Suprapubic skin (tissue), 4 donors: ENCODE measurements around the gene CGB5. TPM values are rescaled to one million over a fixed set of nuclear protein-coding genes. Genes with fewer than 3 reads are reported as not detected.
"Not testable (repeated sequence)": the region's sequence is repeated elsewhere in the genome, so short reads cannot be mapped to it uniquely, and the experiment has no call there.

ENCODE experiments used
- DNase-seq, 2 donors: peaks; one replicate each; pipeline ENCODE4 v3.0.0-alpha.2; 2019; ENCODE audit warnings: low spot score in 2 of 2
- H3K27ac ChIP-seq: fragments of 200-600 bp; sonication (generic); one replicate; pipeline ENCODE4 v1.5.1; 2019
- H3K27me3 ChIP-seq: fragments of 200-600 bp; sonication (generic); one replicate; pipeline ENCODE4 v1.5.1; 2019
- H3K36me3 ChIP-seq: fragments of 200-600 bp; sonication (generic); one replicate; pipeline ENCODE4 v1.5.1; 2019
- H3K4me1 ChIP-seq: fragments of 200-600 bp; sonication (generic); one replicate; pipeline ENCODE4 v1.5.1; 2019
- H3K4me3 ChIP-seq: fragments of 200-600 bp; sonication (generic); one replicate; pipeline ENCODE4 v1.5.1; 2019; ENCODE audit warnings: mild to moderate bottlenecking
- H3K9me3 ChIP-seq: fragments of 200-600 bp; sonication (generic); one replicate; pipeline ENCODE4 v1.5.1; 2019
- CTCF ChIP-seq, 2 donors: fragments of 200-600 bp in 1 of 2; fragments of 450-650 bp in 1 of 2; sonication (generic) in 1 of 2; IDR thresholded peaks; one replicate each; pipeline ENCODE4 v1.5.1; 2016 to 2019; ENCODE audit warnings: antibody characterized with exemption in 2 of 2, mild to moderate bottlenecking in 1 of 2, moderate library complexity in 1 of 2
- EP300 ChIP-seq: sonication (generic); formaldehyde crosslinking; IDR thresholded peaks from one replicate; pipeline ENCODE4 v1.6.1; 2017; ENCODE audit warnings: antibody characterized with exemption
- POLR2A ChIP-seq, 2 donors: fragments of 450-650 bp; IDR thresholded peaks; one replicate each; pipeline ENCODE4 v1.6.1; 2017; ENCODE audit warnings: antibody characterized with exemption in 2 of 2, mild to moderate bottlenecking in 2 of 2, moderate library complexity in 2 of 2
- POLR2AphosphoS5 ChIP-seq, 3 donors: sonication (generic); formaldehyde crosslinking; IDR thresholded peaks; one replicate each; pipeline ENCODE4 v1.6.1; 2017; ENCODE audit warnings: antibody characterized with exemption in 3 of 3
- WGBS: methylation state at CpG from one replicate; pipeline ENCODE4 v1.1.5; 2018; 5-methylcytosine and 5-hydroxymethylcytosine counted together
- total RNA-seq, 4 donors: library from RNA; depleted of rRNA; stranded (reverse); fragments of >200 nt; gene quantifications; one replicate each; pipeline ENCODE4 v1.1.0, GENCODE V29; 2016

CGB5 gene
- total RNA-seq, 4 donors from 2014 or later = 2.5 TPM; not detected in 3

- H3K27ac ChIP-seq, H3K36me3 ChIP-seq, DNase-seq, H3K9me3 ChIP-seq, H3K4me3 ChIP-seq: not testable (repeated sequence)
- Histone ChIP-seq H3K27me3 (peaks cover 46% of the 10 kb centered on the region), H3K4me1 (peaks cover 17% of the 10 kb centered on the region)
- WGBS = 27% methylated on average over 7 of the region's 9 CpGs
- TF ChIP-seq CTCF (IDR thresholded peaks at IDR 0.05) = peak; percentile 53 to 66
These were observed 31.2 kb downstream of the CGB5 start for GRCh38 chr19:49074869-49075268.

- Histone ChIP-seq H3K27ac (no peak overlapping the region), H3K4me1 (no peaks in the 10 kb centered on the region), H3K4me3 (no peak overlapping the region), H3K27me3 (no peaks in the 10 kb centered on the region), H3K9me3 (no peaks in the 10 kb centered on the region), H3K36me3 (no peaks in the 10 kb centered on the region)
- 91% methylated on average over 4 of the region's 4 CpGs for WGBS
- no peak for DNase-seq
- TF ChIP-seq EP300 (no peak), POLR2AphosphoS5 (IDR thresholded peaks at IDR 0.05) (no peak), POLR2A (IDR thresholded peaks at IDR 0.05) (no peak), CTCF (IDR thresholded peaks at IDR 0.05) (no peak)
These were observed 36.7 kb downstream of the CGB5 start for GRCh38 chr19:49080392-49080791.

DNA sequence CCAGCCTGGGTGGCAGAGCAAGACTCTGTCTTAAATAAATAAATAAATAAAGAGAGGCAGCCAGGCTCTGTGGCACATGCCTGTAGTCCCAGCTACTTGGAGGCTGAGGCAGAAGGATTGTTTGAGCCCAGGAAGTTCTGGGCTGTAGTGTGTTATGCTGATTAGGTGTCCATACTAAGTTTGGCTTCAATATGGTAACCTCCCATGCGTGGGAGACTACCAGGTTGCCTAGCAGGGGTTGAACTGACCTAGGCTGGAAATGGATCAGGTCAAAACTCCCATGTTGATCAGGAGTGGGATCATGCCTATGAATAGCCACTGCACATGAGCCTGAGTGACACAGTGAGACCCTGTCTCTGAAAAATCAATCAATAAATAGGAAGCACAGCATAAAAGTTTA is 37.6 kb downstream of the CGB5 start:
- H3K36me3 ChIP-seq = no peaks in the 10 kb centered on the region
- H3K9me3 ChIP-seq = no peaks in the 10 kb centered on the region
- peaks cover 6% of the 10 kb centered on the region for H3K4me1 ChIP-seq
- H3K27ac ChIP-seq = no peak overlapping the region
- TF ChIP-seq POLR2AphosphoS5 (IDR thresholded peaks at IDR 0.05) (no peak), EP300 (no peak), POLR2A (IDR thresholded peaks at IDR 0.05) (no peak), CTCF (IDR thresholded peaks at IDR 0.05) (no peak)
- no peaks in the 10 kb centered on the region for H3K27me3 ChIP-seq
- WGBS = 100% methylated on average over 1 of the region's 1 CpG
- DNase-seq = no peak
- no peak overlapping the region for H3K4me3 ChIP-seq

DNA sequence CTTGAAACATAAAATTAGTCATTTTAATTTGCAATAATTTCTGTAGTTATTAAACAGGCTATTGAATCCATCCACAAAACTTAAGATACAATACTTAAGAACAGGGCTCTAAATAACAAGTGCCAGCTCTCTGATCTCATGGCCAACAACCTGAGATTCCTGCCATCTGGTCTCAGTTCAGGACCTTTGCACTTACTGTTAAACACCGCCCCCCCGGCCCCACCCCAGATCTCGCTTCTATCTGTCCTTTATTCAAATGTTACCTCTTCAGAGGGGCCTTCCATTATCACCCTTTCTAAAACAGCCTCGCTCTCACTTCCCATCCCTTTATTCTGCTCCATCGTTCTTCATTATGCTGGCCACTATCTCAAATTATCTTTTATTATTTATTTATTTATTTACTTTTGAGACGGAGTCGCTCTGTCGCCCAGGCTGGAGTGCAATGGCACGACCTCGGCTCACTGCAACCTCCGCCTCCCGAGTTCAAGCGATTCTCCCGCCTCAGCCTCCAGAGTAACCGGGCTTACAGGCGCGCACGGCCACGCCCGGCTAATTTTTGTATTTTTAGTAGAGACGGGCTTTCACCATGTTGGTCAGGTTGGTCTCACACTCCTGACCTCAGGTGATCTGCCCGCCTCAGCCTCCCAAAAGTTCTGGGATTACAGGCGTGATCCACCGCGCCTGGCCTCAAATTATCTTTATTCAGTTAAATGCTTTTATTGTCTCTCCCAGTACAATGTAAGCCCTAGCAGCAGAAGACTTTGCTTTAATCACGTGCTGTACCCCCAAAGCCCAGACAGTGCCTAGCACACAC is 40.8 kb downstream of the CGB5 start:
- peaks cover 29% of the 10 kb centered on the region for H3K4me1 ChIP-seq
- no peak for DNase-seq
- H3K27me3 ChIP-seq = no peaks in the 10 kb centered on the region
- peak overlapping the region; percentile 88 for H3K27ac ChIP-seq
- peaks cover 16% of the 10 kb centered on the region for H3K36me3 ChIP-seq
- H3K9me3 ChIP-seq = no peaks in the 10 kb centered on the region
- peak overlapping the region; percentile 73 for H3K4me3 ChIP-seq
- WGBS = 54% methylated on average over 26 of the region's 26 CpGs
- TF ChIP-seq POLR2AphosphoS5 (IDR thresholded peaks at IDR 0.05) (no peak), CTCF (IDR thresholded peaks at IDR 0.05) (no peak), EP300 (no peak), POLR2A (IDR thresholded peaks at IDR 0.05) (no peak)

DNA sequence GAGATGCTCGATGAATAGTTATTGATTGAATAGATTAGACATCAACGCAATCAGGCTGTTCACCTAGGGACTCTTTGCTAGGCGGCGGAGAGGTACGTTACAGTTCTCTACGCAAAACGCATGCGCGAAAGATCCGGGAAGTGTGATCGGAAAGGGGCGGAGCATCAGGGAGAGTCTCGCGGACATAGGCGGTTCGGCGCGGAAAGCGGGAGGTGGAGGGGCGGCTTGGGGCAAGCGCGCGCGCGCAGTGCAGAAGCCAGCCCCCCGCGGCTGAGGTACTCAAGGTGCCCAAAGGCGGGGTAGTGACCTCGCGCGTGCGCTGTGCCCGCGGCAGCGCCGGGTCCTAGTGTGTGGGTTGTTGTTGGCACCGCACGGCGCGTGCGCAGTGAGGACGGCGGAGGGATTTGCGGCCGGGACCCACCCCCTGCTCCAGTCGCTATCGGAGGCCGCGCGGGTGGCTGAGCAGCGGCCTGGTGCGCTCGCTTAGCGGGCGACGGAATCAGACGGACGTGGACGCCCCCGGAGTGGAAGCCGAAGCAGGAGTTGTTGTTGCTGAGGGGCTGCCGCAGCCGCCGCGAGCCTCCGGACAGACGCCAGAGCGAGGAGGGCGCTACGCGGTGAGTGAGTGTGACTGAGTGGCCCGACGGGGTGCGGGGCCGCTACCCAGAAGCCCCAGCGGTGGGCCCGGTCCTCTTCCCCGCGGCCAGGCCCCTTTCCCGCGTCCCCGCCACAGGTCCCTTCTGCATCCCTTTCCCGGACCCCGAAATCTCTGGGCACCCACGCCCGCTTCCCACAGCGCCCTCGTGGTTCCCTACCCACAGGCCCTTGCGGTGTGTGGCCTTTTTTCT is 41.6 kb downstream of the CGB5 start, which contains the start of gene SNRNP70:
SNRNP70 (plus strand) TSS at position 432 of the 848 bp plus-strand sequence. CDS start 964 bp downstream, outside the sequence.
- H3K27ac ChIP-seq = peak within 1 kb of the TSS; percentile 88
- H3K9me3 ChIP-seq = no peaks in the 10 kb centered on the region
- TF ChIP-seq POLR2A (IDR thresholded peaks at IDR 0.05) (peak; percentile 51 to 89), EP300 (no peak), POLR2AphosphoS5 (IDR thresholded peaks at IDR 0.05) (peak; percentile 79 to 94 (median 89))
- H3K36me3 ChIP-seq = peaks cover 21% of the 10 kb centered on the region
- peaks cover 29% of the 10 kb centered on the region for H3K4me1 ChIP-seq
- H3K27me3 ChIP-seq = no peaks in the 10 kb centered on the region
- DNase-seq = peak; percentile 99
- peak within 1 kb of the TSS; percentile 73 for H3K4me3 ChIP-seq
- under 1% methylated on average over 55 of the region's 89 CpGs for WGBS
